ENCODE measurements around the gene KRR1.

DNA sequence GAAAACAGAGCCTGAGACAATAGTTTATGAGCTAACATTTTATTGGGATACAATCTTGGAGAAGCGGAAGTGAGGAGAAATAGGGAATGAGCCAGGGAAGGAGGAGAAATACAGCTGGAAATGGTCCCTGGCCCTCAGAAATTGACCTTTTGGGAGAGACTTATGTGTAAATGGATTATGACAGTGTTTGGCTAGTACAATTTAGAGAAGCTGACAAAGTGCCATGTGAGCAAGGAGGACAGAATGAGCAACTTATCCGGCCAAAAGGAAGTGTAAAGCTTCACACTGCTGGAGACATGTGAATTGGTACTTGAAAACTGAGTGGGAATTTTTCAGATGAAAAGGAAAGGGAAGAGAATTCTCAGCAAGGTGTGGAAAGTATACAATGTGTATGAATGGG, 28.0 kb downstream of the KRR1 start:
- TF ChIP-seq CTCF (IDR thresholded peaks at IDR 0.05) (no peak), POLR2A (IDR thresholded peaks at IDR 0.05) (no peak)
